NCI-H345 treated with DMSO at 0.1 percent for 48 hours (cell line): ENCODE results near the gene CCDC174.

Experiments used
- DNase-seq: peaks from one replicate; lab custom pipeline; 2025; ENCODE audit not compliant: unreplicated experiment; lab: John Stamatoyannopoulos, UW

Gene CCDC174

DNA sequence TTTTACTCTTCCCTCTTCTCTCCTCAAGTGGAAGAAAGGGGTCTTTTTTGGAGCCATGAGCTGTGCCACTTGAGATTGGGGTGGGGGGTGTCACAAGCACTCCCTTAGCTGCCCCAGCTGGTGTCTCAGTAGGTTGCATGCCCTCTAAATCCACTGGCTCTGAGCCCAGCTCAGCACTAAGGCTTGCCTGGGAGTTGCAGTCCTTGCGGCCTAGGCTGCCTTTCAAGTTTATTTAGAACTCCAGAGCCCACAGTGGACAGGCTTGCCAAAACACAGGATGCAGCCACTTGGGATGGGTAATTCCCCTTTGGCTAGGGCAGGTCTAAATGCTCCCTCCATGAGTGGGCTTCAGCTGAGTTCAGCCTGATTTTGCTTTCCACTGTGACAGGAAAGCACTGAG lies 48.1 kb downstream of the CCDC174 start:
- DNase-seq: no peak

DNA sequence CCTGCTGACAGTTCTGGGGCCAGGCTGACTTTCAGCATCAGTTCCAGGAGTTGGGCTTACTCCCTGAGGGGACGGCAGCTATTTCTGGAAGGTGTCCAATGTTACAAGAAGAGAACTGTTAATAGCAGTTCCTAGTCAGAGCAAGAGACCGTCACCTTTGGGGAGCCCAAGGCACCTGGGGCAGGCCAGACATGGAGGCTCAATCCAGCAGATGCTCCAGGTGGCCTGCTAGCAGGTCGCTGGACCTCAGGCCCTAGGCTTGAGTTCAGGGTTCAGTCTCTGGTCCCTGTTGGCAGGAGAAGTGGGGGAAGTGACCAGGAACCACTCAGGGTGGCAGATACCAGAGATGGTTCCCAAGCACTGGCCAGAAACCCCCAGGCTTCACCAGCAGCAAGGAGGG lies 49.3 kb downstream of the CCDC174 start:
- DNase-seq: no peak

DNA sequence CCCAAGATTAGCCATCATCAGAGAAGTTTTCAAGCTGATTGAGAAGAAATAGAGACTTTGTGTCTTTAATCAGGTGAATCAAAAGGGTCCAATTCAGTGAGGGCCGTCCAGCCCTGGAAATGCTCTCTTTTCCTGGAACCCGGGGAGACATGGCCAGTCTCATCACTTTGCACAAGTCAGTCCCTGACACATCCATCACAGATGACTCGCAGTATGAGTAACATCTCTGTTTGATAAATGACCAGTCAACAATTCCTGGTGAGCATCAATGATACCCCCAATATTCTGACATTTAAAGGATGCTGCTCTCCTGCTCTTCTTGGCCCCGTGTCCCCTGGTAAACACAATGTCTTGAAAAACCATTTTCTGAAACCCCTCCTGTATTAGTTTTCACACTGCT lies 50.1 kb downstream of the CCDC174 start:
- no peak for DNase-seq

DNA sequence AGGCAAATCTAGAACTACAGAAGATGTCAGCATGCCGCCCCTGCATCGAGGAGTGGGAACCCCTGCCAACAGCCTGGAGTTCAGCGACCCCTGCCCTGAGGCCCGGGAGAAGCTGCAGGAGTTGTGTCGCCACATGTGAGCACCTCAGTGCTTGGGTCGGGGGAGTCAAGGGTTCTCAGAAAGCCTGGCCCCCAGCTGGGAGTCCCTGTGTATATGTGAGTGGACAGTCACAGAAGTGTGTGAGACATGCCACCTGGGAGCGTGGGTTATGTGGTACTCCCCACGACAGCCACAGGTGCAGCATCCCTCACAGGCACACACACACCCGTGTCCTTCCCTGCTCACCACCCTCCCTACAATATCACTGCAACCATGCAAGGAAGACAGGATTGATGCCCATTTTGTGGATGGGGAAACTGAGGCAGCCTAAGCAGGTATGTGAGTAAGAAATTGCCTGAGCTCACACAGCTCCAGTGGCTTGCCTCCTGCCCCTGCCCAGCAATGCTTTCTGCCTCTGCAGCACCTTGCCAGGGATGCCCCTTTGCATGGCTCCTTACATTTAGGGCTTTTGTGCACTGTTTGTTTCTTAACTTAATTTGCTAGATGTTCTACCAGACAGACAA lies 51.7 kb downstream of the CCDC174 start:
- no peak for DNase-seq

DNA sequence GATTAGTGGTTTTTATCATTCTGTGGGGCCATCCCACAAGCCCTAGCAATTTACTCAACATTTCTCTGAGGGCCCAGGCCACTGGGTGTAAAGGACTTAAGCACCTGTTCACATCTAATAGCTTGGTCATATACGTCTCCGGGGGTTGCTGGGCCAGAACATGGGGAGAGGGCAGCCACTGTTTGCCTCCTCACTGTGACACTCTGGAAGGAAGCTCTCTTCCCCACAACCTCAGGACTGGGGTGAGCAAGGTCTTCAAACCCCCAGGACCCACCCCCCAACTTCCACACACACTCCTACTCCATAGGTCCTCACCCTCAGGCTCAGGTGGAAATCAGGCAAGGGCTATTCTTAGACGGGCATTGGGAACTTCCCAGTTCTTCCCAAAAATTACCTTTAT lies 52.2 kb downstream of the CCDC174 start:
- DNase-seq: no peak

DNA sequence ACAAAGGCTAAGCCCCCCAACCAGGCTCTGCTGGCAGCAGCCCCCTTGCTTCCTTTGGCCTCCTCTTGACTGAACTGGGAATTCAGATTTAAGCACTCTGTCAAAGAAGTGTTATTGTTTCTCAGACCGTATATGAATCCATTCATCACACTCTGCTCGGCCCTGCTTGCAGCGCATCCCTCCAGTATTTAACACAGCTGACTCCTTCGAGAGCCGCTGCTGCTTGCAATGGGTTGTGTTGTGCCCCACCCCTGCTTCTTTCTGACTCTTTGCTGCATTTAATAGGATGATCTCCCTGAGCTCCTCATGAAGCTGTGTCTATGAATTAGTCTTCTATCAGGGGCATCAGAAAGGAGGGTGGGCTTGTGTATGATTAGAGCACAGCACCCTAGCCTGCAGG lies 54.5 kb downstream of the CCDC174 start:
- no peak for DNase-seq

DNA sequence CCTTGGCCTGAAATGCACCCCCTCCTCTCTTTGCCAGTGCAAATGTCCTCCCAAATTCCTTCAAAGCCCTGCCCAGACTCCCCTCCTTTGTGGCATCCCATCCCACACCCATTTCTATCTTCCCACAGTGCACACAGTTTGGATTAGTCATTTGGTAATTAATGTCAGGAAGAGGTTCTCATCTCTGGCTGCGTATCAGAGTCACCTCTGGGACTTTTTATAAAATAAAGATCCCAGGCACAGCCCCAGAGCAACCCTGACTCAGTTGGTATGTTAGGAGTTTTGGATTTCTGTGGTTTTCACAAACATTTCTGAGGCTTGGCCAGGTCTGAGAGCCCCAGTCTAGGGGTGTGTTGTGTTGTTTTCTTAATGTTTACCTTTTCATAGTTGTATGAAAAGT lies 65.0 kb downstream of the CCDC174 start:
- no peak for DNase-seq

DNA sequence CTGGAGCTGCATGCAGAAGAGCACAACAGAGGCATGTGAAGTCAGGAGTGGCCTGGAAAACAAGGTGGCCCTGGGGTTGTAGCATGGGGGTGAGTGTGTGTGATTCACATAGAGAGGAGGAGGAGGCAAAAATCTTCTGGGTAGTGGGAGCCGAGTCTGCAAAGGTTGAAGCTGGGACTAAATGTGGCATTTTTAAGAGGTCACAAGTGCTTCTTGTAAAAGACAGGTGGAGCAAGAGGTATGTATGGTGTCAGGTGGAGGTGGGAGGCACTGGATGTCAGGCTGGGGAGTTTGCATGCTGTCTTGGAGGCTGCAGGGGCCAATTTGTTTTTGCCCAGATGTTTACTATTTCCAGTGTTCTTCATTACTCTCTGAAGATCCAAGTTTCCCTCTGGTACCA lies 65.7 kb downstream of the CCDC174 start:
- DNase-seq: no peak

DNA sequence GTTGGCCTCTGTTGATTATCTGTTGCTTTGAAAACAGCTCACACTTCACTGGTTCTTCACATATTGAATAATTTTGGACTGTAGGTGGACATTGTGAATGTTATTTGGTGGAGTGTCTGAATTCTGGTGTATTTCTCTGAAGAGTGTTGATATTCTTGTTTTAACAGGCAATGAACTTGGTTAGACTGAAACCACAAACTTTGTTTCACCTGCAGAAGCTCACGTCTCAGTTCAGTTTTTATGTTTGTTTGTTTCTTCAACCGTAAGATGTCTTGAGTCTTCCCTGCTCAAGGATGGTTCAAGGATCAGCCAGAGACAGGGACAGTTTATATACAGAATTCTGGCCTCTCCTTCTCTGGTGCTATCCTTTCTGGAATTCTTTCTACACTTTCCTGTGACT lies 67.0 kb downstream of the CCDC174 start:
- DNase-seq: no peak

DNA sequence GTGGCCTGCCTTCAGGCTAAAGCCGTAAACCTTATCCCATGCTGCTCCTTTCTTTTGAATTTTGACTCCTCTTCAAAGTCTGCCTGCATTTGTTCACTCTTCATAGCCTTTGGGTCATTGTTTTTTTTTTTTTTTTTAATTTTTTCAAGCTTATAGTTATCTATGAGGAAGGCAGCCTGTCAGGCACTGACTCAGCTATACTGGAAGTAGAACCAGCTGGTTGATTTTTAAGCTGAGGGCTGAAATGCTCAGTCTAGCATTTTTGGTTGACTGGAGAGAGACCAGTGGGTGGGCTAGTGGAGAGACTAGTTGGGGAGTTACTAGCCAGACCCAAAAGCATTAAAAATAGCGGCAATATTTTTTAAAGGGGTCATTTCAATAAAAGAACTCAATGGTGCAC lies 67.4 kb downstream of the CCDC174 start:
- DNase-seq: no peak

DNA sequence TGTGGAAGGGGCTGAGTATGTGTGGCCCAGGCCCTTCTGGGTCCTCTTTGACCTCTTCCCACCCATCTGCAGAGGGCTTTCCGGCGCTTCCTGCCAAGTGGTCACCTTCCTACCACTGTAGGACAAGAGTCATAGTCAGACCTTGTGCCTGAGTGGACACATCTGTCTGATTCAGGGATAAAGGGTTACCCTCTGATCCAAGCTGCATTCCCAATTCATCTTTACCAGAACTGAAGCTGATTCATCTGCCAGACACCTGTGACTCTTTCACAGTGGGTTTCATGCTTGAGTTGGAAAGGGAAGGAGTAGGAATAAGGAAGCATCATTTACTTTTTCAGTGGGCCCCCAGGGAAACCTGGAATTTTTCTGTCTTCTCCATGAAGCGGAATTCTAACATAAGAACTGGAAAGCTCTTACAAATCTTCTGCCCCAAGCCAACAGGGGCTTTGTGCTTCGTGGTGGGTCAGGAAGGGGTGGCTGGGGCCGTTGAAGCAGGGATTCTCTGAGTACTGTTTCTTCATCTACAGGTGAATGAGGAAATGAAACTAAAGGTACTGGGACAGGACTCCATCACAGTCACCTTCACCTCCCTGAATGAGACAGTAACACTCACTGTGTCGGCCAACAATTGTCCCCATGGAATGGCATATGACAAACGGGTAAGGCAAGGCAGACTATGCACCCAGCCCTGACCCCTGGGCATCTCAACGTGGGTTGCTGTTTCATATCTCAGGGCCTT lies 69.7 kb downstream of the CCDC174 start:
- DNase-seq: no peak
